NCI-H2171 treated with DMSO at 0.1 percent for 48 hours (cell line): ENCODE measurements around the gene MEGF10.
"Not testable (repeated sequence)": the region's sequence is repeated elsewhere in the genome, so short reads cannot be mapped to it uniquely, and the experiment has no call there.

Experiments used
- DNase-seq: peaks from one replicate; lab custom pipeline; 2025; lab: John Stamatoyannopoulos, UW

MEGF10 gene

GRCh38 chr5:127298036-127298429, 7.4 kb downstream of the MEGF10 start:
- no peak for DNase-seq

DNA sequence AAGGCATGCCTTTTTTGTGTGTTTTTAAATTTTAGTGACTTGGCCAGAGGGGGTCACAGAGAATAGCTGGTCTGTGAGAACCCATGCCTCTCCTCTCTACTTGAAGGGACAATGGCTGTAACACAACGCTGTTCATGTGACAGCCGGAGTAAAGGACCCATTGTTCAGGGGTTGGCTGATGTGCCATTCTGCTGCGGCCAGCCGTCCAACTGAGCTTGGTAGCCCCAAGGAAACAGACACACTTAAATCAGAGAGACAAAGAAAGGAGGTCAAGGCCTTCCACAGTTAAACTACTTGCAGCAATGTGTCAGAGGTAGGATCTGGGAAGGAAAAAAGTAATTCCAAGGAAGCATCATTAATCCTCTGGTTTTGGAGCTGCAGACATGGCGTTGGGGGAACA, 8.1 kb downstream of the MEGF10 start:
- no peak for DNase-seq

GRCh38 chr5:127299678-127300077, 9.1 kb downstream of the MEGF10 start:
- no peak for DNase-seq

DNA sequence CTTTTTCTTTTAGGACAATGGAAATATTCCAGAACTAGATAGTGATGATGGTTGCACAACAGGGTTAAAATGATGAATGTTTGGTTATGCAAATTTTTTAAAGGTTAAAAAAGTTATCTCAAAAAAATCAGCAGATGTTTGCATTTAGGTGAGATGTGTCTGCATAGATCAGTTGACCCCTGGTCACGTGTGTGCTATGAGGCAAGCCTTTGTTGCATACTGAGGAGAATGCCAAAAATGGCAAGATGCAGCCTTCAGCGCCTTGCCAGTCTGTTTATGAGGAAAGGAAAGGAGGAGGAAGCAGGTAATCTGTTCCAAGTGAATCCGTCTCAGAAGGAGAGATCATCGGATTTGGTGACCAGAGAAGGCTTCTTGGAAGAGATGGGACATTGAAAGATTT, 11.9 kb downstream of the MEGF10 start:
- no peak for DNase-seq

DNA sequence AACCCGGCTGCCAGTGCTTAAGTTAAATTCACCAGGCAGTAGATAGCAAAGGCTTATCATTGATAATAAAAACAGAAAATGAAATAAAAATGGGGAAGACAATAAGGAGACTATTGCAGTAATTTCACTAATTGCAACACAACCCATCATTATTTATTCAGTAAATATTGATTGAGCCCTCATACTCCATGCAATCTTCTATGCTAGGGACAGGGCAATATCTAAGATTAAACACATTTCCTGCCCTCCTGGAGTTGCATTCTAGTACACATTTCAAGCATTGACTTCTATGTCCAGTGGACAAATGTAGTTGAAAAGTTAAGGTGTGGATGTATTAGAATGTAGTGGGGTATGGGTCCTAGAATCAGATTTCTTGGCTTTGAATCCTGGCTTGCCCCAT, 12.8 kb downstream of the MEGF10 start:
- no peak for DNase-seq

- DNase-seq: peak; percentile 20
Observed at GRCh38 chr5:127305493-127305892, 14.9 kb downstream of the MEGF10 start.

DNA sequence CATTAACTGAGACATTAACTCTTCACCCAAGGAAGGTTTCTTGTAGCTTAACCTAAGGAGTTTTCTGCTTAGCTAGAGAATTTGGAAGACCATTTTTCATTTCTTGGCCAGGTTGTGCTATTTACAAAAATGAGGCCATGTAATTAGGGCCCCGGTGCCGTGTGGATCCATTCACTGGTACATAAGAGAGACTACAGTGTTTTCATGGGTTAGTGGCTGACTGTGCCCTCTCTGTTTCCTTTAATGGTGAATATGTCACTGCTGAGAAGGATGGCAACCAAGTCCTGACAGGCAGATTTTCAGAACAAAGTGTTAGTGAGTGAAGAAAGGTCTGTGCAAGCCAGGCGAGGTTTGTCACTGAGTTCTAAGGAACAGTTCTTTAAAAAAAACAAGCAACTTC, 15.4 kb downstream of the MEGF10 start:
- no peak for DNase-seq

GRCh38 chr5:127306647-127307046, 16.1 kb downstream of the MEGF10 start:
- no peak for DNase-seq

DNA sequence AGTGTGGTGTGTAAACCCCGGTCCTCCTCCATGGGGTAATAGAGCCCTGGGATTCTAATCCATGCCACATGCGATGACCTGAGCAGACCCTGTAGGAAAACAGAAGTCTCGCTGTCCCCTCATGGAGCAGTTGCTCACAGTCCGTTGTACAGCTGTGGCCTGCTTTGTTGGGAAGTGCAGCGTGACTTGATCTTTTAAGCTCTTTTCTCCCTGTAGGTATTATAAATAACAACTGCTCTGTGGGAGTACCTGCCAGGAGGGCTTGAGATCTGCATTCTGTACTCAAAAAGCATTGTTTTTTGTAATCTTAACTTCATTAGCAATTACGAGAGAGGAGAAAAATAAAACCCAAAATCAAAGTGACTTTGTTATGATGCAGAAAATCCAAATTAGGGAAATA, 17.3 kb downstream of the MEGF10 start:
- DNase-seq: no peak

DNA sequence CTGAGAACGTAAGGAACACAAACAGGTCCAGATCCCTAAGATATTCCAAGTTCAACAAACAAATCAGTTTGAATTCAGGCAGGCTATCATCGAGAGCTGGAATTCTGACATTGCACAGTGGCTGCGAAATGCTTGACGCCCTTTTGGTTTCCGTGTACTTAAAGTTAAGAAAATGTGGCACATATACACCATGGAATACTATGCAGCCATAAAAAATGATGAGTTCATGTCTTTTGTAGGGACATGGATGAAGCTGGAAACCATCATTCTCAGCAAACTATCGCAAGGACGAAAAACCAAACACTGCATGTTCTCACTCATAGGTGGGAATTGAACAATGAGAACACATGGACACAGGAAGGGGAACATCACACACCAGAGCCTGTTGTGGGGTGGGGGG, 17.7 kb downstream of the MEGF10 start:
- DNase-seq: not testable (repeated sequence)

GRCh38 chr5:127308945-127309344, 18.3 kb downstream of the MEGF10 start:
- DNase-seq: no peak

GRCh38 chr5:127311349-127311748, 20.8 kb downstream of the MEGF10 start:
- DNase-seq: peak; percentile 3

DNA sequence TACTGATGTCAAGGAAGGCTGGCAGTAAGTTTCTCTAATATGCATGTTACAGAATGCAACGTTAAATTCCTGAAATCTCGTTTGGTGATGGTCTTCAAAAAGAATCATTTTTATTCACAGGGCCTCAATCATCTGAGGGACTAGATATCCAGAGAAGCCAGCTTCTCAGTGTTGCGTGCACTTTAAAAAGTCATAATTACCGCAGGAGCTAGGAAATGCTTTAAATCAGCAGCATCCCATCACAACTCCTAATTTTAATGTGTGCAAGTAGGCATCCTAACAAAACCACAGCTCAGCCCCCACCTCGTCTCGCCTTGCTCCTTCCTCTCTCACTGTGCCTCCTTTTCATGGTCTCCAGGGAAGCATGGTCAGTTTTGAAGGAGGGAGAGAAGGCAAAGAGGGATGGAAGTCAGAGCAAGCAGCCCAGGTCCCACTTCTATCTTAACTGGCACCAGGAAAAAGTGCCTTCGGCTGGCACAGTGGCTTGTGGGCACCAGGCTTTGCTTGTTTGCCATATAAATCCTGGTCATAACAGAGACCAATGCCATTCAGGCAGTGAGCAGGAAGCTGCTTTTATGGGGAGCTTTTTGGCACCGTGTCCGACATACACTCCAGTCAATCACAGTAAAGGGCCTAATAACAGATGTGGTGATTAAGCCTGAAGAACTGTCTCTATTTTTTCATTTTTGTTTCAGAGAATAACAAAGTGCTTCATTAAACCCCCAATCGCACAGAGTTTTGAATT, 21.4 kb downstream of the MEGF10 start:
- no peak for DNase-seq

DNA sequence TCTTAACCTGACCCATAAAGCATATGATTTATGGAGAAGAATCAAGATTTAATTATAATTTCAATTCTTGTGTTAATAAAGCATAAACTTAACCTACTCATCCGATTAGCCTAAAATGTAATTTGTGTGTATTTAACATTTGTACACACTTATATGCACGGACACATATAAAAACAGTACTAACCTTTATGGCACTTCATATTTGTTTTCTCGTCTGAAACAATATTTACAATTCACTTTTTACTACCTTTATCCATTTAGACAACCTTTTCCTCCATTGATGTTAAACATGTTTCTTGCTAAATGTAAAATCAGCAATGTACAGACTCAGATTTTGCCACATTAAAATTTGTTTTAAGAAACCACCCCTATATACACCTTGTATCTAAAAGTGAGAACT, 22.8 kb downstream of the MEGF10 start:
- no peak for DNase-seq

- no peak for DNase-seq
Observed at GRCh38 chr5:127313847-127314473, 23.4 kb downstream of the MEGF10 start.

- DNase-seq: no peak
Observed at GRCh38 chr5:127316011-127316410, 25.4 kb downstream of the MEGF10 start.

DNA sequence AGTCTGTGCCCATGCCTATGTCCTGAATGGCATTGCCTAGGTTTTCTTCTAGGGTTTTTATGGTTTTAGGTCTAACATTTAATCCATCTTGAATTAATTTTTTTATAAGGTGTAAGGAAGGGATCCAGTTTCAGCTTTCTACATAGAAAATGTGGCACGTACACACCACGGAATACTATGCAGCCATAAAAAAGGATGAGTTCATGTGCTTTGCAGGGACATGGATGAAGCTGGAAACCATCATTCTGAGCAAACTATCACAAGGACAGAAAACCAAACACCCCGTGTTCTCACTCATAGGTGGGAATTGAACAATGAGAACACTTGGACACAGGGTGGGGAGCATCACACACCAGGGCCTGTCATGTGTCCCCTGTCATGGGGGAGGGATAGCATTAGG, 26.8 kb downstream of the MEGF10 start:
- not testable (repeated sequence) for DNase-seq

GRCh38 chr5:127320032-127320965, 29.7 kb downstream of the MEGF10 start:
- no peak for DNase-seq

GRCh38 chr5:127321465-127321864, 30.9 kb downstream of the MEGF10 start:
- DNase-seq: no peak

DNA sequence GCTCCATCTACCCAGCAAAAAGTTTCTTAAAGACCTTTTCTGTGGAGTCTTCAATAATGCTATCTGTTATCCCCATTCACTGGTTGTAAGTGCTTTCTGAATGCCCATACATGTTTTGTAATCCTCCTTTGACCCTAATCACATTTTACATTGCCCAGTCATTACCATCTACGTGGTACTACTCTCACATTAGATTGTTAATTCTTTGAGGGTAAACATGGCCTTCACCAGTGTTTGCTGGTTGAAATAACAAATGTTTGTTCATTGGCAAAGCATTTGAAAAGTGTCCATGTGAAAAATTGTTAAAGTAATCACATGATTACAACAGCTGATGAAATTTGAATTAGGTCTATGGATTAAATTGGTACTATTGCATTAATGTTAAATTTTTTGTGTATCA, 31.8 kb downstream of the MEGF10 start:
- no peak for DNase-seq

DNA sequence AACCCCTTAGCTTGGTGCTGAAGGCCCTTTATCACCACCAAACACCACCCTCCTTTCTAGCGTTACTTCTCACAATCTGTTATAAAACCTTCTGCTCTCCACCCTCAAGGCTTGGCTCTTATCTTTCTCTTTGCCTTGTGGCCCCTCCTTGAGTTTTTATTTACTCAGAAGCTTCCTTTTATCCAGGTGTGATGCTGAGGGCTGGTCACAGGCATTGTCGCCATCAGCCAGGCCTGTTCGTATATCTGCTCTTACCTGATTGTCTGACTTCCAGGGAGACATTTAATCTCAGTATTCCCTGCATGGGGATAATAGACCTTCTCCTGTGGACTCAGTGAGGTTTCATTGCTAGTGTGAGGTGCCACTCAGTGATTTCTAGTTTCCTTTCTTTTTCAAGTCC, 34.2 kb downstream of the MEGF10 start:
- DNase-seq: no peak

DNA sequence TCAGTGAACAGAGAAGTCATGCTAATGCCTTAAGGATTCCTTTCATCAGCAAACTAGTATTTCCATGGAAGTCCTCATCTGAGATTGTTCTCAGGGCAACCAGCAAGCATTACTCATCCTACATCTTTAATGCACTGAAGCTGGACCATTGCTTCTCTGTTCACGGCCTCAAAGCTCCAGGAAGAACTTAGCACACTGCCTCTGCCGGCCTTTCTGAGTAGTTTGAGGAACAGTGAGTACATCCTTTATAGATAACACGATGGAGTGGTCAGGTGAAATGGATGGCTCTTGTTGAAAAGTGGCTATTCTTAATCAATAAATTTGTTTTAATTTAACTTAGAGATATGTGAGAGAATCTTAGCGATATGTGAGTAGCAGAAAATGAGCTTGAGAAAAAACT, 35.8 kb downstream of the MEGF10 start:
- no peak for DNase-seq
